8988T (cell line): ENCODE data around the gene FXYD1.
"Not testable (repeated sequence)": the region's sequence is repeated elsewhere in the genome, so short reads cannot be mapped to it uniquely, and the experiment has no call there.

Experiments used
- DNase-seq: peaks from one replicate; pipeline ENCODE4 v3.0.0; 2011

Gene FXYD1

GRCh38 chr19:35144259-35144599, 5.6 kb downstream of the FXYD1 start:
- no peak for DNase-seq

- peak; percentile 84 for DNase-seq
Observed at GRCh38 chr19:35144600-35145436, 6.2 kb downstream of the FXYD1 start.

GRCh38 chr19:35146746-35147459, 8.3 kb downstream of the FXYD1 start:
- no peak for DNase-seq

GRCh38 chr19:35149463-35149862, 10.8 kb downstream of the FXYD1 start:
- DNase-seq, result no peak

- DNase-seq, result no peak
Observed at GRCh38 chr19:35150445-35150844, 11.8 kb downstream of the FXYD1 start.

- DNase-seq, result no peak
Observed at GRCh38 chr19:35151273-35152065, 12.8 kb downstream of the FXYD1 start.

- not testable (repeated sequence) for DNase-seq
Observed at GRCh38 chr19:35153129-35153522, 14.5 kb downstream of the FXYD1 start.

GRCh38 chr19:35153701-35154524, 15.3 kb downstream of the FXYD1 start:
- peak; percentile 87 for DNase-seq

GRCh38 chr19:35154525-35155406, 16.1 kb downstream of the FXYD1 start, which contains the start of gene FXYD5:
Gene FXYD5, plus strand, starts transcription at chr19:35154735. Its CDS starts 816 bp downstream, at chr19:35155551.
- peak; percentile 85 for DNase-seq

GRCh38 chr19:35155441-35155840, 16.8 kb downstream of the FXYD1 start:
- DNase-seq, result no peak

GRCh38 chr19:35155981-35156672, 17.5 kb downstream of the FXYD1 start:
- DNase-seq, result no peak

GRCh38 chr19:35156673-35157014, 18.0 kb downstream of the FXYD1 start:
- no peak for DNase-seq

- DNase-seq, result no peak
Observed at GRCh38 chr19:35157431-35157830, 18.8 kb downstream of the FXYD1 start.

GRCh38 chr19:35159606-35160005, 21.0 kb downstream of the FXYD1 start:
- DNase-seq, result no peak

- DNase-seq, result no peak
Observed at GRCh38 chr19:35160629-35161433, 22.2 kb downstream of the FXYD1 start.

- DNase-seq, result no peak
Observed at GRCh38 chr19:35161434-35161743, 22.8 kb downstream of the FXYD1 start.

GRCh38 chr19:35162471-35163326, 24.1 kb downstream of the FXYD1 start:
- DNase-seq, result no peak

GRCh38 chr19:35164418-35164817, 25.8 kb downstream of the FXYD1 start:
- DNase-seq, result no peak
